ENCODE measurements around the gene CEP164. TPM values are rescaled to one million over a fixed set of nuclear protein-coding genes. Genes with fewer than 3 reads are reported as not detected.

The CEP164 gene
- total and polyA plus RNA-seq, 9 of the 15 experiments (the other 6 are each of a cell fraction or from before 2014, with no cell fraction given): 2.1 to 16.5 (median 10.4) TPM

- Histone ChIP-seq H3K36me3 (ENCODE audit: control insufficient read depth, insufficient read depth, low read length) (no peaks in the 10 kb centered on the region), H3K79me2 (ENCODE audit: control insufficient read depth, insufficient read depth, low read length) (no peaks in the 10 kb centered on the region), H3K27me3 (ENCODE audit: control insufficient read depth in 2 of 2, insufficient read depth in 2 of 2, low read length in 2 of 2) (no peaks in the 10 kb centered on the region), H4K20me1 (replicated peaks; ENCODE audit: control insufficient read depth, insufficient read depth, low read length) (no peaks in the 10 kb centered on the region; the same call in 1 of the 2 replicates), H3K27ac (ENCODE audit: extremely low read depth, low read depth, low read length) (no peak overlapping the region), H3K9me3 (replicated peaks; ENCODE audit: control insufficient read depth, insufficient read depth, low read depth, low read length) (no peaks in the 10 kb centered on the region), H3K9me1 (ENCODE audit: control insufficient read depth, insufficient read depth, low read length) (no peaks in the 10 kb centered on the region), H2AFZ (ENCODE audit: low read depth, low read length) (no peak overlapping the region), H3K4me3 (no peak overlapping the region), H3K4me2 (ENCODE audit: insufficient read depth, low read length) (no peak overlapping the region), H3K4me1 (replicated peaks in 1 of 2; ENCODE audit: control insufficient read depth in 2 of 2, insufficient read depth in 2 of 2, low read length in 2 of 2) (no peaks in the 10 kb centered on the region), H3K9ac (ENCODE audit: insufficient read depth in 1 of 2, low read depth in 2 of 2, low read length in 2 of 2) (no peak overlapping the region)
- no TSS peak for BruUV-seq (replicated peaks)
- FAIRE-seq (no peak), ATAC-seq (no peak), DNase-seq (ENCODE audit: extremely low read depth in 1 of 4, low spot score in 3 of 4) (no peak)
- no peak for TF ChIP-seq SAFB2 (IDR thresholded peaks at IDR 0.05; ENCODE audit: borderline replicate concordance, low read depth, low read length, severe bottlenecking)
- no peak for TF ChIP-seq SRSF1 (IDR thresholded peaks at IDR 0.05; ENCODE audit: low read depth, low read length)
- TF ChIP-seq TARDBP (IDR thresholded peaks at IDR 0.05): no peak
- no peak for TF ChIP-seq MAX (CRISPR knock-in tag; IDR thresholded peaks at IDR 0.05)
- no peak for TF ChIP-seq MCM3 (IDR thresholded peaks at IDR 0.05)
- TF ChIP-seq HDGF (IDR thresholded peaks at IDR 0.05): no peak
- no peak for TF ChIP-seq POLR2G (IDR thresholded peaks at IDR 0.05; ENCODE audit: low read depth, low read length)
- no peak for TF ChIP-seq CC2D1A (IDR thresholded peaks at IDR 0.05)
- no peak for TF ChIP-seq HDAC3 (IDR thresholded peaks at IDR 0.05; ENCODE audit: borderline replicate concordance, partially characterized antibody)
- TF ChIP-seq ZBTB7A (IDR thresholded peaks at IDR 0.05; ENCODE audit: borderline replicate concordance, control insufficient read depth, low read depth, low read length): no peak
- no peak for TF ChIP-seq PPARD (CRISPR knock-in tag; IDR thresholded peaks at IDR 0.05)
- TF ChIP-seq ZNF395 (CRISPR knock-in tag; IDR thresholded peaks at IDR 0.05): no peak
- no peak for TF ChIP-seq HMGN3 (IDR thresholded peaks at IDR 0.05; ENCODE audit: borderline replicate concordance, extremely low read depth, insufficient read length, low read depth, low read length)
- POLR2A ChIA-PET: interaction anchor here (0.6 to 1.4 kb wide), 3 partner anchors 10 to 54 kb away, joined by 3 read pairs; no protein-coding TSS in a partner anchor
- intact Hi-C loops (cut with micrococcal nuclease) (no loop called here), in situ Hi-C loops (cut with MboI) (no loop called here)
- CTCF ChIA-PET (ENCODE audit: low intra/inter-chr PET ratio): no interaction called here
- 53% methylated on average over 4 of the region's 4 CpGs for WGBS (ENCODE audit: insufficient coverage, low coverage, missing lambda C conversion rate)
These were observed 55.1 kb downstream of the CEP164 start for GRCh38 chr11:117382746-117383145.
